H9 (cell line): ENCODE data around the gene MAGOH. TPM values are rescaled to one million over a fixed set of nuclear protein-coding genes. Genes with fewer than 3 reads are reported as not detected.

ENCODE experiments used
- DNase-seq: peaks from one replicate; pipeline ENCODE4 v3.0.0-alpha.2; 2017
- H2AFZ ChIP-seq: one replicate; pipeline ENCODE4 v1.6.1; 2013; ENCODE audit warnings: mild to moderate bottlenecking, low read length, control low read depth, moderate library complexity
- H2AK5ac ChIP-seq: 2 replicates; pipeline ENCODE4 v1.6.1; 2013; ENCODE audit warnings: low read length, control low read depth, mixed read lengths; ENCODE audit not compliant: insufficient read length
- H2BK120ac ChIP-seq: one replicate; pipeline ENCODE4 v1.6.1; 2013; ENCODE audit warnings: low read depth, mild to moderate bottlenecking, low read length, control low read depth, inconsistent platforms; ENCODE audit not compliant: poor library complexity, severe bottlenecking
- H2BK12ac ChIP-seq: 2 replicates; pipeline ENCODE4 v1.6.1; 2013; ENCODE audit warnings: low read length, control low read depth, mixed read lengths, low read depth; ENCODE audit not compliant: insufficient read length
- H2BK15ac ChIP-seq: 2 replicates; pipeline ENCODE4 v1.6.1; 2013; ENCODE audit warnings: low read depth, low read length, control low read depth
- H2BK20ac ChIP-seq: one replicate; pipeline ENCODE4 v1.6.1; 2013; ENCODE audit warnings: low read depth, mild to moderate bottlenecking, low read length, control low read depth, inconsistent platforms; ENCODE audit not compliant: poor library complexity, severe bottlenecking
- H2BK5ac ChIP-seq: 2 replicates; pipeline ENCODE4 v1.6.1; 2013; ENCODE audit warnings: low read length, control low read depth, mixed read lengths; ENCODE audit not compliant: insufficient read length
- H3K14ac ChIP-seq: 2 replicates; pipeline ENCODE4 v1.6.1; 2013; ENCODE audit warnings: low read length, control low read depth; ENCODE audit not compliant: insufficient read depth
- H3K18ac ChIP-seq: 2 replicates; pipeline ENCODE4 v1.6.1; 2013; ENCODE audit warnings: low read depth, mild to moderate bottlenecking, mixed read lengths, low read length, control low read depth; ENCODE audit not compliant: insufficient read length
- H3K23ac ChIP-seq: 2 replicates; pipeline ENCODE4 v1.6.1; 2013; ENCODE audit warnings: low read length, control low read depth, mixed read lengths, low read depth; ENCODE audit not compliant: insufficient read length
- H3K23me2 ChIP-seq: 2 replicates; pipeline ENCODE4 v1.6.1; 2013; ENCODE audit warnings: low read depth, mild to moderate bottlenecking, mixed read lengths, low read length, control low read depth; ENCODE audit not compliant: insufficient read length, poor library complexity, severe bottlenecking
- H3K27ac ChIP-seq: 2 replicates; pipeline ENCODE4 v1.5.1; 2013; ENCODE audit warnings: low read length, control low read depth, mixed read lengths, low read depth; ENCODE audit not compliant: insufficient read length
- H3K27me3 ChIP-seq: 2 replicates; pipeline ENCODE4 v1.6.1; 2013; ENCODE audit warnings: low read length, control low read depth, inconsistent platforms; ENCODE audit not compliant: insufficient read depth
- H3K4ac ChIP-seq: 2 replicates; pipeline ENCODE4 v1.6.1; 2013; ENCODE audit warnings: low read depth, mild to moderate bottlenecking, control low read depth, inconsistent platforms, low read length, moderate library complexity
- H3K4me1 ChIP-seq: 2 replicates; pipeline ENCODE4 v1.6.1; 2013; ENCODE audit warnings: low read length, control low read depth, inconsistent platforms; ENCODE audit not compliant: insufficient read depth
- H3K4me2 ChIP-seq: 2 replicates; pipeline ENCODE4 v1.6.1; 2013; ENCODE audit warnings: low read length, control low read depth, mixed read lengths; ENCODE audit not compliant: insufficient read length, insufficient read depth
- H3K56ac ChIP-seq: 2 replicates; pipeline ENCODE4 v1.6.1; 2013; ENCODE audit warnings: low read depth, mild to moderate bottlenecking, mixed read lengths, low read length, control low read depth; ENCODE audit not compliant: insufficient read length
- H3K79me1 ChIP-seq: 2 replicates; pipeline ENCODE4 v1.6.1; 2013; ENCODE audit warnings: low read depth, mild to moderate bottlenecking, moderate library complexity, low read length, control low read depth, inconsistent platforms; ENCODE audit not compliant: insufficient read depth, poor library complexity, severe bottlenecking
- H3K79me2 ChIP-seq: 2 replicates; pipeline ENCODE4 v1.6.1; 2013; ENCODE audit warnings: low read length, control low read depth, inconsistent platforms; ENCODE audit not compliant: insufficient read depth
- H3K9ac ChIP-seq: 2 replicates; pipeline ENCODE4 v1.6.1; 2013; ENCODE audit warnings: low read length, control low read depth, mixed read lengths; ENCODE audit not compliant: insufficient read length; ENCODE audit errors: extremely low read depth
- H3K9me3 ChIP-seq: one replicate; pipeline ENCODE4 v1.6.1; 2013; ENCODE audit warnings: low read depth, low read length, inconsistent platforms; ENCODE audit not compliant: control insufficient read depth
- H3T11ph ChIP-seq: one replicate; pipeline ENCODE4 v1.6.1; 2013; ENCODE audit warnings: mild to moderate bottlenecking, low read length, control low read depth, inconsistent platforms
- H4K20me1 ChIP-seq: one replicate; pipeline ENCODE4 v1.6.1; 2013; ENCODE audit not compliant: control insufficient read depth, insufficient read length, insufficient read depth
- H4K5ac ChIP-seq: 2 replicates; pipeline ENCODE4 v1.6.1; 2013; ENCODE audit warnings: low read depth, mild to moderate bottlenecking, mixed read lengths, low read length, control low read depth; ENCODE audit not compliant: insufficient read length
- H4K8ac ChIP-seq: replicated peaks from 2 replicates; pipeline ENCODE4 v1.6.1; 2013; ENCODE audit warnings: low read length, control low read depth, mixed read lengths, low read depth; ENCODE audit not compliant: insufficient read length
- H4K91ac ChIP-seq: 2 replicates; pipeline ENCODE4 v1.6.1; 2013; ENCODE audit warnings: low read depth, mild to moderate bottlenecking, moderate library complexity, mixed read lengths, low read length, control low read depth; ENCODE audit not compliant: insufficient read length
- H3K27ac Mint-ChIP-seq, 3 experiments: 2 replicates in 2 of 3; 3 replicates in 1 of 3; pipeline ENCODE4 v1.8.0; 2020 to 2021; ENCODE audit warnings: mixed read lengths in 3 of 3, mild to moderate bottlenecking in 1 of 3, moderate library complexity in 1 of 3
- H3K27me3 Mint-ChIP-seq: 2 replicates; pipeline ENCODE4 v1.8.0; 2021; ENCODE audit warnings: low read depth, mild to moderate bottlenecking, moderate library complexity, mixed read lengths
- H3K36me3 Mint-ChIP-seq, 3 experiments: 2 replicates in 2 of 3; 3 replicates in 1 of 3; pipeline ENCODE4 v1.8.0; 2020 to 2021; ENCODE audit warnings: low read depth in 3 of 3, mixed read lengths in 3 of 3; ENCODE audit not compliant: insufficient read depth in 1 of 3
- H3K4me1 Mint-ChIP-seq, 2 experiments: 2 replicates each; pipeline ENCODE4 v1.8.0; 2020; ENCODE audit warnings: mixed read lengths in 2 of 2
- H3K4me3 Mint-ChIP-seq, 2 experiments: 2 replicates in 1 of 2; 3 replicates in 1 of 2; pipeline ENCODE4 v1.8.0; 2020 to 2021; ENCODE audit warnings: mild to moderate bottlenecking in 2 of 2, mixed read lengths in 2 of 2, moderate library complexity in 1 of 2
- H3K9me3 Mint-ChIP-seq, 2 experiments: 2 replicates in 1 of 2; 3 replicates in 1 of 2; pipeline ENCODE4 v1.8.0; 2020; ENCODE audit warnings: mild to moderate bottlenecking in 2 of 2, mixed read lengths in 2 of 2, moderate library complexity in 1 of 2
- CTCF ChIP-seq: fragments of 200-600 bp; sonication (generic); conservative IDR thresholded peaks from 3 replicates; pipeline ENCODE4 v1.8.0; 2021; ENCODE audit warnings: antibody characterized with exemption, mild to moderate bottlenecking
- WGBS: extraction: QIAGEN DNeasy Blood & Tissue Kit; methylation state at CpG from one replicate; pipeline ENCODE4 v1.1.7; 2013; ENCODE audit warnings: missing lambda C conversion rate, low lambda C conversion rate, mixed read lengths; ENCODE audit not compliant: insufficient read length; ENCODE audit errors: extremely low coverage; 5-methylcytosine and 5-hydroxymethylcytosine counted together
- total RNA-seq: library from RNA; stranded (reverse); gene quantifications from 2 replicates; pipeline ENCODE4 v1.2.1, GENCODE V29; 2021

Gene MAGOH
- total RNA-seq, 1 experiment from 2014 or later: 81.2 TPM

- Histone ChIP-seq H3K9me3 (no peaks in the 10 kb centered on the region), H3K79me2 (no peaks in the 10 kb centered on the region), H3K4me1 (no peaks in the 10 kb centered on the region), H2BK5ac (no peak overlapping the region), H4K8ac (no peak overlapping the region), H3K14ac (no peak overlapping the region), H3K23me2 (peaks cover 2% of the 10 kb centered on the region), H3K4me2 (no peak overlapping the region), H2AFZ (no peak overlapping the region), H4K20me1 (no peaks in the 10 kb centered on the region), H4K5ac (no peak overlapping the region), H2BK15ac (no peak overlapping the region), H3K9ac (no peak overlapping the region), H3K18ac (no peak overlapping the region), H3K79me1 (no peaks in the 10 kb centered on the region), H2AK5ac (no peak overlapping the region), H2BK120ac (no peak overlapping the region), H2BK20ac (no peak overlapping the region), H3K4ac (no peak overlapping the region), H3K27me3 (no peaks in the 10 kb centered on the region), H3K23ac (no peak overlapping the region), H4K91ac (no peak overlapping the region), H3T11ph (no peak overlapping the region), H3K27ac (no peak overlapping the region), H3K56ac (no peak overlapping the region), H2BK12ac (no peak overlapping the region)
- WGBS: no CpG with 5 or more reads among the region's 13 CpGs
- Mint-ChIP-seq H3K9me3 (no peaks in the 10 kb centered on the region), H3K27me3 (no peaks in the 10 kb centered on the region; the same call in 1 of the 2 replicates), H3K4me3 (no peak overlapping the region), H3K4me1 (no peaks in the 10 kb centered on the region), H3K36me3 (peaks cover 47 to 82% (median 69%) of the 10 kb centered on the region in 3 experiments), H3K27ac (peak overlapping the region in 2 of 3 experiments; percentile 34 to 91; a peak in 3 of 7 replicates)
- no peak for DNase-seq
- TF ChIP-seq CTCF: no peak
These were observed 36.3 kb upstream of the MAGOH start for GRCh38 chr1:53274541-53275185.
